ENCODE results near the gene MAML3.

Gene MAML3

DNA sequence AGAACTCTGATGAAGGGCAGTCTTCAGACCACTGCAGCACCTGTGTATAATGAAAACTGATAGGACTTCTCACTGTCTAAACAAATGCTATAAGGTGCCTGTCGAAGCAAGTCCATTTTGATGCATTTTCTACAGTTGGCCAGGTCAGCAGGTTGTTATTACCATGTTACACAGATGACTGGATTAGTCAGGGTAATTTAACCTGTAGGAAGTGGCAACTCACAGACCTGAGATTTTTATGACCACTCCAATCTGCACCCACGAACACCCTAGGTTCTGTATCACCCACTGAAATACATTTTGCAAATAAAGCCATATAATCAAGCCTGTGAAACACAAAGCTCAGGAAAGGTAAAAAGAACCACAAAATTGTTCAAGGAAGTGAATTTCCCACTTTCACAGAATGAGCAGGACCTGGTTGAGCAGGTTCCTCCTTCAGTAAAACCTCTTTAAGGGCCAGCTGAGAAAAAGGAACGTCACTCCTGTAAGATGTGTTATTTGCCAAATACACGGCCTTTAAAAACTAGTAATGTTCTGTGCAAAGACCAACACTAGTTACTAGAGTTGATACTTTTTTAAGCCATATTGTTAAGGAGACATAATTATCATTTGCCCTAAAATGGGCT lies 12.7 kb downstream of the MAML3 start:
- DNase-seq (ENCODE audit: low read depth), result no peak
- H3K4me3 ChIP-seq (ENCODE audit: low read depth, low read length), result no peak overlapping the region
- TF ChIP-seq, protein P1, sequence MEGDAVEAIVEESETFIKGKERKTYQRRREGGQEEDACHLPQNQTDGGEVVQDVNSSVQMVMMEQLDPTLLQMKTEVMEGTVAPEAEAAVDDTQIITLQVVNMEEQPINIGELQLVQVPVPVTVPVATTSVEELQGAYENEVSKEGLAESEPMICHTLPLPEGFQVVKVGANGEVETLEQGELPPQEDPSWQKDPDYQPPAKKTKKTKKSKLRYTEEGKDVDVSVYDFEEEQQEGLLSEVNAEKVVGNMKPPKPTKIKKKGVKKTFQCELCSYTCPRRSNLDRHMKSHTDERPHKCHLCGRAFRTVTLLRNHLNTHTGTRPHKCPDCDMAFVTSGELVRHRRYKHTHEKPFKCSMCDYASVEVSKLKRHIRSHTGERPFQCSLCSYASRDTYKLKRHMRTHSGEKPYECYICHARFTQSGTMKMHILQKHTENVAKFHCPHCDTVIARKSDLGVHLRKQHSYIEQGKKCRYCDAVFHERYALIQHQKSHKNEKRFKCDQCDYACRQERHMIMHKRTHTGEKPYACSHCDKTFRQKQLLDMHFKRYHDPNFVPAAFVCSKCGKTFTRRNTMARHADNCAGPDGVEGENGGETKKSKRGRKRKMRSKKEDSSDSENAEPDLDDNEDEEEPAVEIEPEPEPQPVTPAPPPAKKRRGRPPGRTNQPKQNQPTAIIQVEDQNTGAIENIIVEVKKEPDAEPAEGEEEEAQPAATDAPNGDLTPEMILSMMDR (IDR thresholded peaks at IDR 0.05; ENCODE audit: low read depth, low read length, missing control alignments), result no peak

DNA sequence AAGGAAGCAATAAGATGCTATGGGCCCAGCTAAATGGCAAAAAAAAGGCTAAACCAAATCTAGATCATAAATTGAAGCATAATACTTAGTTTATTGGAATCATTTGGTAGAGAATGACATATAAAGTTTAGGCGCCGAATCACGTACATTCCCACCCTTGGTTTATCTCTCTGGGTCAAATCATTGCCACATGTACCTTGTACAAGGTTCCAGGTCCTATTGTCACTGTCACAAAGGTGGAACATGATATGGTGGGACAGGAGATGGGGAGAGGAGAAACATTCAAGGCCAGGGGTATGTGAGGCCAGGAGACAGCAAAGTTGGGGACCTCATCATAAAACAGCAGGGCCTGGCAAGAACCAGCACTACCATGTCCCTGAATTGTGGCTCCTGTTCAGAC lies 13.4 kb downstream of the MAML3 start:
- no peak for DNase-seq (ENCODE audit: low read depth)
- TF ChIP-seq, protein P1 (IDR thresholded peaks at IDR 0.05; ENCODE audit: low read depth, low read length, missing control alignments), result no peak
- H3K4me3 ChIP-seq (ENCODE audit: low read depth, low read length), result no peak overlapping the region

DNA sequence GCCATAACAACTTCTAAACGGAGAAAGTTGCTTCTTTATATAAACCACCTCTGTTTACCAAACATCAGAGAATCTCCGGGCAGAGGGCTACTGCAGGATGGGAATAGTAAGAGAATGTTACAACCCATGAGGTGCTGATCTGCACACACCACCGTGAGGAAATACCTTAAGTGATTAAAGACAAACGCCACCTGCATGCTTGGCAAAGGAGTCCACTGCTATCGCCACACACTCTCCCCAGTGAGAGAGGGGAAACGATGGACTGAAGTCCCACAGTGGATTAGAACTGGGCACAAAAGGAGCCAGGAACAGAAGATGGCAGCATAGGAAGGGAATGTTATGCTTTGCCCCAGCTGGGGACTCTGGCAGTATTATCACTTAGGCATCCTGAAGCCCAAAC lies 15.6 kb downstream of the MAML3 start:
- no peak for DNase-seq (ENCODE audit: low read depth)
- H3K4me3 ChIP-seq (ENCODE audit: low read depth, low read length), result no peak overlapping the region
- TF ChIP-seq, protein P1 (IDR thresholded peaks at IDR 0.05; ENCODE audit: low read depth, low read length, missing control alignments), result no peak

DNA sequence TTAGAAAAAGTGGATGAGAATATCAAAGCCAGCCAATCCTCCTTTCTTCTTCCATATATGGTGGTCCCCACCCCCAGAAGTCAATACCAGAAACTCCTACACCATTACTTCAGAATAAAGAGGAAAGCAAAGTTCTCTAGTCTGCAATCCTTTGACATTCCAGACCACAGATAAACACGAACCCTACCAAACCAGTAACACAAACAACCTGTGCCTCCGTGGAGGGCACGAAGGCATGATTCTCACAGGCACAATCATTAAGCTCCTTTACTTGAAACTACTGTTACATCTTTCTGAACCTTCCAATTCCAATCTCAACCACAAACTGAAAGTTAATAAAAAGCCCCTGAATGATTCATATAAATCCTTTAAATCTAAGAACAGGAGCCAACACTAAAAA lies 16.3 kb downstream of the MAML3 start:
- TF ChIP-seq, protein P1 (IDR thresholded peaks at IDR 0.05; ENCODE audit: low read depth, low read length, missing control alignments), result no peak
- no peak overlapping the region for H3K4me3 ChIP-seq (ENCODE audit: low read depth, low read length)
- DNase-seq (ENCODE audit: low read depth), result no peak

DNA sequence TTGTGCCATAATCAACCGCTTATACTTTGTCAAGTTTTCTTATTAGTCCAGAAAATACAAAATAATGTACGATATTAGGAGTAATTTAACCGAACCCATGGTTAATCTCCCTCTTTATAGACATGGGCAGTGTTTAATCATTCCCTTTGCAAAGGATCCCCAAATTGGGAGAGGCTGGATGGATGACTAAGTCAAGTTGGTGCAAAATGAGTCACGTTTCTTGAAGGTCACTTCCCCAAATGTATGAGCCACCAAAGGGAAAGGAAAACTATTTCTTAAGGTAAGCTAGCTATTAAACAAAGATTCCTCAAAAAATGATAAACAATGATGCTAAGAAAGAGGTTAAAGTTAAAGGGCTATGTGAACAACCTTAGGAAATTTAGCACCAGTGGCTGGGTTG lies 17.5 kb downstream of the MAML3 start:
- TF ChIP-seq, protein P1 (IDR thresholded peaks at IDR 0.05; ENCODE audit: low read depth, low read length, missing control alignments), result no peak
- DNase-seq (ENCODE audit: low read depth), result no peak
- H3K4me3 ChIP-seq (ENCODE audit: low read depth, low read length), result no peak overlapping the region

DNA sequence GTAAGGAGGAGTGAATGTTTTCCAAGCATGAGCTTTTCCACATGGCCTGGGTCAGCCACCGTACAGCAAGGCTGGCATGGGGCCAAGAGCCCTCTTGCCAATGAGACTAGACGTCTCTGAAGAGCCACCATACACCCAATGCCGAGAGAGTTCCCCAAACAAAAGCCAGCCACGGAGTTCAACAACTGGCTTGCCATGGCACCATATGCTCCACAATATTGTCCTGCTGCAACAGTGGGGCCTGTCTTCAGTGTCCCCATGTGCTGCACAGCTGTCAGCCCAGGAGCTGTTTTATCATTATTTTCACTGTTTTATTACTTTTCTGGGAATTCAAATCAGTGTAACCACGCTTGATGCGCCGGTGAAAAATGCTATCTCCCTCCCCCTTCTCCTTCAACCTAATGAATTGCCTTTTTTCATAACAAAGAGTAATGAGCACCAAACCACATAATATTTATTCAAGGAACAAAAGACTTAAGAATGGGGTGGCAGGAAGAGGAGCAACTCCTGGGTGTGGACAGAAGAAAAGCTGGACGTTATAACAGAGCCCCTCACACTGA lies 18.4 kb downstream of the MAML3 start:
- DNase-seq (ENCODE audit: low read depth), result no peak
- TF ChIP-seq, protein P1 (IDR thresholded peaks at IDR 0.05; ENCODE audit: low read depth, low read length, missing control alignments), result no peak
- H3K4me3 ChIP-seq (ENCODE audit: low read depth, low read length), result no peak overlapping the region
